Measurements from ENCODE around the gene EXOSC7.

Gene EXOSC7

GRCh38 chr3:44995142-44995770 is 19.2 kb downstream of the EXOSC7 start:
- H3K27ac ChIP-seq: peak overlapping the region; percentile 46
- TF ChIP-seq CTCF (conservative IDR thresholded peaks at IDR 0.05): no peak

GRCh38 chr3:44996556-44996969 is 20.5 kb downstream of the EXOSC7 start:
- no peak for TF ChIP-seq CTCF (conservative IDR thresholded peaks at IDR 0.05)
- peak overlapping the region; percentile 46; the same call in 1 of the 2 replicates for H3K27ac ChIP-seq

GRCh38 chr3:44999782-45000181 is 23.7 kb downstream of the EXOSC7 start:
- TF ChIP-seq CTCF (conservative IDR thresholded peaks at IDR 0.05): no peak
- peak overlapping the region; percentile 54 for H3K27ac ChIP-seq

- H3K27ac ChIP-seq: peak overlapping the region; percentile 54
- no peak for TF ChIP-seq CTCF (conservative IDR thresholded peaks at IDR 0.05)
Measured at GRCh38 chr3:45000823-45001222, 24.8 kb downstream of the EXOSC7 start.

GRCh38 chr3:45001738-45002137 is 25.7 kb downstream of the EXOSC7 start:
- H3K27ac ChIP-seq: 0 out of 2 replicates have a peak overlapping the region, but pooled peaks have one; percentile 9
- TF ChIP-seq CTCF (conservative IDR thresholded peaks at IDR 0.05): no peak

- TF ChIP-seq CTCF (conservative IDR thresholded peaks at IDR 0.05): no peak
- 0 out of 2 replicates have a peak overlapping the region, but pooled peaks have one; percentile 9 for H3K27ac ChIP-seq
Measured at GRCh38 chr3:45002139-45002660, 26.2 kb downstream of the EXOSC7 start.

- no peak for TF ChIP-seq CTCF (conservative IDR thresholded peaks at IDR 0.05)
- no peak overlapping the region for H3K27ac ChIP-seq
Measured at GRCh38 chr3:45002720-45003119, 26.7 kb downstream of the EXOSC7 start.

Measured in VCaP (cell line).